HG03460 (cell line): ENCODE measurements around the gene LCTL.

ENCODE experiments used
- ATAC-seq: cut with Tn5 transposase; IDR thresholded peaks from one replicate; pipeline ENCODE4 v1.9.1; 2021; ENCODE audit not compliant: unreplicated experiment

The LCTL gene

DNA sequence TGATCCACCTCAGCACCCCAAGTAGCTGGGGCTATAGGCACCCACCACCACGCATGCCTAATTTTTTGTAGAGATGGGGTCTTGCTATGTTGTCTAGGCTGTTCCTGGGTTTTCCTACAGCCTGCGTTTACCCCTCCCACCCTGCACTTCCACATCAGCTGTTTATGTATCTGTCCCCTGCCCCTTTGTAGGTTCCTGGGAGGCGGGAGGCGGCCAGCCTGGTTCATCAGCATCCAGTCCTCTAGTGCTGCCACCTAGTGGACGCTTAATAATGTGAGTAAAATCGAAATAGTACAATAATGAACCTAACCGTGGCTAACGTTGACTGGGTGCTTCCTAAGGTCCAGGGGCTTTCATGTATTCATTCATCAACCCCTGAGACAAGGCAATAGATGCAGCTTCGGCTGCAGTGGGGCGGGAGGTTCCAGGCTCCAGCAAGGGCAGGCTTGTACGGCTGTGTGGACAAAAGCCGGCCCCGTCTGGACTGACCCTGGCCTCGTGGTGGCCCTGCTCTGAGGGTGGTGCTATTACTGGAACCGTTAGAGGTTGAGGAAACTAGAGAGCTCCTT lies 1.2 kb upstream of the LCTL start:
- ATAC-seq: no peak

DNA sequence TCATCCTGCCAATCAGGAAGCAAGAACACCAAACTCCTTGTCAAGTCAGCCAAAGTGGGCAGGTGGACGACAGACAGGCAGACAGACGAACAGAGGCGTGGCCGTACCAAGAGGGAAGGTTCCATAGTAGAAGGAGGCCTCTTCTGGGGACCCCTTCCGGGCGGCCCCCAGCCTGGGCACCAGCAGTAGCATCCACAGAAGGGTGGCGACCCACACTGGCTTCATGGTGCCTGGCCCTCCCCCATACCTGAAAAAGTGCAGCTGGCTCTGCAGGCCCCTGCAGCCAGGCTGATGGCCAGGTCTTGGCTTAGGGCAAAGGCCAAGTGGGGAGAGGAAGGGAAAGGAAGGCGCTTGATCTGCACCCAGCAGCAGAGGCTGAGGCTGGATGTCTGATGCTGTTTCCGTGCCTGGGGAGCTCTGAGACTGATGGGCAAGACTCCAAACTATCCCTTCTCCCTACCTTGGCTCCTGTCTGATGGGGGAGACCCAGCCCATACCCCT lies 607 bp downstream of the LCTL start:
- no peak for ATAC-seq

DNA sequence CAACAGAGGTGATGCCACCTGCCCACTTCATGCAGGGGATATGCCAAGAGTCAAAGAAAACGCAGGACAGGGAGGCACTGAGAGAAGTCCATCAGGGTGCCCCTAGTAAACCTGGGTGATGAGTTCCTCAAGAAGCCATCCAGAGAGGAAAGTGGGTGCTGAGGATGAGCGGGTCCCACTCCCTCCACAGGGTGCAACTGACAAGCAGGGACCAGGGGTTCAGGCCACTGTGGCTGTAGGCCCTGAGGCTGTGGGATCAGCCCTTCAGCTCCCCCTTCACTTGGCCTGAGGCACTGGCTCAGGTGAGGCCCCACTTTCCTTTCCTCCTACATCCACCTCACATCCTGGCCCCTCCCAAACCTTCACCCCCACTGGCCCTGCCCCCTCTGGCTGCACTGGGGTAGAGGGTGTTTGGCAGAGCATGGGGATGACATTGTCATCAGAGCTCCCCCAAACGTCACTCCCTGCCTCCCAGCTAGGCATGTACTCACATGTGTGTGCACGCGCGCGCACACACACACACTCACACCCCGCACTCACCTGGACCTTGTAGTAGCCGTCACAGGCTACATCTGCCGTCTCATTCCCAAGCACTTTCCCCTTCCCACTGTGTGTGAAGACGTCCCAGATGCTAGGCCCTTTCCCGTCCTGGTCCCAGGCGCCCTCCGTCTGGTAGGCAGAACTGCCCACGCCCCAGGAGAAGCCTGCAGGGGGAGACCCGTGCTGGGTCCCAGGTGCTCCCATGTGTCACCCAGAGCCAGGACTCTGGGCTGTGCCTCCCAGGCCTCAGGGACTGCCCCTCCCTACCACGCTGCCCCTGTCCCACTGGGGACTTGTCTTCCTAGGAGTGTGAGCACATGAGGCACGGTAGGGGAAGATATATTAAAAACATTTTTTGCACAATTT lies 1.4 kb downstream of the LCTL start:
- no peak for ATAC-seq

DNA sequence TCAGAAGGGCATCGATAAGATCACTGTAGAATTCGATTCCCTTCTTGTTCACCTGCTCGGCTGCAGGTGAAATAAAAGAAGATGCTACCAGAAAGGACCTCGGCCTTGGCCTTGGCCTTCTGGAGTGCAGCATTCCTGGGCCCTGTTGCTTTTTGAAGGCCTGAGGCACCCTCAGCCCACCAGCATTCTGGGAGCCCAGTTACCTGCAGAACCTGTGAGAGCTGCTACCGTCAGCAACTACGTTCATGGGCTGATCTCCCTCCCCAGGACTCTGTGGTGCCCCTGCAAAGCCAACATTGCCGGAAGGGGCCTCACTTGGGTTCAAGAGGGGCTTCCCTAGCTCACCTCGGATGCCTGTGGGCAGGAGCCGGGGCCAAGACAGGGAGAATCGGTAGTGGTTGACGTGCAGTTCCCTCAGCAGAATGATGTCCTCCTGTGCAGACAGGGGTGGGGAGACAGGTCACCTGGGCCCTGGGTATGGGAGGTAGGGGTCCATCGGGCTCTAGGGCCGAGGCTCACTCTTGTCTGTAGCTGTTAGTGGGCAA lies 2.2 kb downstream of the LCTL start:
- ATAC-seq: no peak

DNA sequence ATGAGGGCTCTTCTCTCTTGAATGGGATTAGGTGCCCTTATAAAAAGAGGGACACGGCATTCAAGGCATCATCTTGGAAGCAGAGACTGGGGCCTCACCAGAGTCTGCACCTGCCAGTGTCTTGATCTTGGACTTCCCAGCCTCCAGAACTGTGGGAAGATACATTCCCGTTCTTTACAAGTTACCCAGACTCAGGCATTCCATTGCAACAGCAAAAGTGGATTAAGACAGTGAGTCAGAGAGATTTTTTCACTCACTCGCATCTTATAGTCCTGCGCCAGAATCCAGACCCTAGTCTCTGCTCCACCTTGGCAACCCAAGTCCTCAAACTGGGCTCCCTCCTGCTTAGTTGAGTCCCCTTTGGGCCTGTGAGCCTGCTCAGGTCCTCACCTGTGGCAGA lies 2.7 kb downstream of the LCTL start:
- no peak for ATAC-seq

DNA sequence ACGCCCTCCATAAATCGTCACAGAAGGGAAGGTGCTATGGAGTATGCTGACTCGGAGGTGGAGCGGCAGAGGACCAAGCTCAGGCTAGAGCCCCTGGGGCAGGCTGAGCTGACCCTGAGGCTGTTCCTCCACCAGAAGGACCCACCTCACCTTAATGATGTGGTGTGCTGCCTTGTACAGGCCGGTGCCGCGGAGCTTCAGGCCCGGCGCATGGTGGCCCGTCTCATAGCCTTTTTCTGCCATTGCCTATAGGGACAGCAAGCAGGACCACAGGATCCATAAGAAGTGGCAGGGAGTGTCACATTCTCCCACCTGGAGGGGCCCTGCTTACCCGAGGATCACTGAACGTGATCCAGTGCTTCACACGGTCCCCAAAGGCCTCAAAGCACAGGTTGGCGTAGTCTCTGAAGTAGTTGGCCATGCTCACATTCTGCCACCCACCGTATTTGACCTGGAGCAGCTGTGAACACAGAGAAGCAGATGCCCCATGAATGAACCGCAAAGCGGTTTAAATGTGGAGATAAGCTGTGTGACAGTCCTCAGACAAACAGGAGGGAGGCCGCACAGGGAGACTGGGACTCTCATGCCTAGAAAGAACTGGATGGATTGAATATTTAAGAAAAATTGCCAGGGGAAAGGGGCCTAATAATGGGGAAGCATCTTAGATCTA lies 4.8 kb downstream of the LCTL start:
- no peak for ATAC-seq

DNA sequence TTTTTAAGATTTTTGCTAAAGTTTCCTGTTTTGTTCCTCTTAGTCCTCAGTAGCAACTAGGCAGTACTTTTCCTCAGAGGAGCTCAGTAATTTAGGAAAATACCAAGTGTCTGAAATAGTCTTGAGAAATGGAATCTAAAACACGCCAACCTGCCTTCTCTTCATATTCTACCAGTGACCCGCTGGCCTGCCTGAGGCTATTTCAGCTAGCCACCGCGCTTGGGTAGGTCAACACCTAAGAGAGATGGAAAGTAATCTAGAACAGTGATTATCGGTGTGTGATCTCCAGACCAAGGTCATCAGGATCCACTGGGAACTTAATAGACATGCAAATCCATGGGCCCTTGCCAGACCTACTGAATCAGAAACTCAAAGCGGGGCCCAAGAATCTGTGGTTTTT lies 7.5 kb downstream of the LCTL start:
- ATAC-seq: no peak

DNA sequence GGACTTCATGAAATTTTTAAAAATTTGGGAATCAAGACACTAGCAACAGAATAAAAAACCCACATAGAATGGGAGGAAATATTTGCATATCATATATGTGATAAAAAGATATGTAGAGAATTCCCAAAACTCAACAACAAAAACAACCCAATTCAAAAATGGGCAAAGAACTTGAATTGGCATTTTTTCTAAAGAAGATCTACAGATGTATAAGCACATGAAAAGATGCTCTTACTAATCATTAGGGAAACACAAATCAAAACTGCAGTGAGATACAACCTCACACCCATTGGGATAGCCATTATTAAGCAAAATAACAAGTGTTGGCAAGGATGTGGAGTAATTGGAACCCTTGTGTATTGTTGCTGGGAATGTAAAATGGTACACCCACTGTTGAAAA lies 10.1 kb downstream of the LCTL start:
- ATAC-seq: no peak

DNA sequence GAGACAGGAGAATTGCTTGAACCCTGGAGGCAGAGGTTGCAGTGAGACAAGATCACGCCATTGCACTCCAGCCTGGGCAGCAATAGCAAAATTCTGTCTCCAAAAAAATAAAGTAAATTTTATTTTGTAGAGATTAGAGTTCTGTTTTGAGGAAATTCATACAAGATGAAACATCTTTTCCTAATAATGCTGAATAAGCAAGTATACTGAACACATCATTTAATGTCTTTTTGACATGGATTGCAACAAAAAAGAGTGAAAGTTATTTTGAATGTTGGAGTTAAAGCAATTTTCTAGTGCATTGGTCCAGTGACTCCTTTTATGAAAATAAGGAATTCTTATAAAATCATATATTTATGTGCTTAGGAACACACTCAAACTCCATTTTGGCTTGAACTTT lies 20.5 kb downstream of the LCTL start:
- ATAC-seq: no peak

DNA sequence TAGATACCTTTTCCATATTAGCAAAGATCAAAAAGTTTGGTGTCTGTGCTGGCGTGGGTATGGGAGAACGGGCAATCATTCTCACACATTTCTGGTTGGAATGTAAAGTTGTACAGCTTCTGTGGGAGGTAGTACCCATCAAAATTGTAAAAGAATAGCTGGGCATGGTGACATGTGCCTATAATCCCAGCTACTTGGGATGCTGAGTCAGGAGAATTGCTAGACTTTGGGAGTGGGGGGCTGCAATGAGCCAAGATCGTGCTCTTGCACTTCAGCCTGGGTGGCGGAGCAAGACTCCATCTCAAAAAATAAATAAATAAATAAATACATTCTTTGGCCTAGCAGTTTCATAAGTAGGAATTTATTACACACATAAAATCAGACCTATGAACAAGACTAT lies 22.9 kb downstream of the LCTL start:
- ATAC-seq: no peak

DNA sequence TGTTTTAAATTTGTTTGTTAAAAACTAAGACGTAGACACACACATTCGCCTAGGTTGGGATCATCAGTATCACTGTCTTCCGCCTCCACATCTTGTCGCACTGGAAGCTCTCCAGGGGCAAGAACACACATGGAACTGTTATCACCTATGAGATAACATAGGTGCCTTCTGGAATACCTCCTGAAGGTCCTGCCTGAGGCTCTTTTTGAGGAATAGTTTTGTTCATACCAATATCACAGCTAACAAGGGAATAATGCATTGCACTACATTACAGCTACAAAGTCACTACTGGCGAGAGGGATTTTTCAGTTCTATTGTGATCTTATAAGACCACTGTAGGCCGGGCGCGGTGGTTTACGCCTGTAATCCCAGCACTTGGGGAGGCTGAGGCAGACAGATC lies 30.7 kb downstream of the LCTL start:
- ATAC-seq: no peak

DNA sequence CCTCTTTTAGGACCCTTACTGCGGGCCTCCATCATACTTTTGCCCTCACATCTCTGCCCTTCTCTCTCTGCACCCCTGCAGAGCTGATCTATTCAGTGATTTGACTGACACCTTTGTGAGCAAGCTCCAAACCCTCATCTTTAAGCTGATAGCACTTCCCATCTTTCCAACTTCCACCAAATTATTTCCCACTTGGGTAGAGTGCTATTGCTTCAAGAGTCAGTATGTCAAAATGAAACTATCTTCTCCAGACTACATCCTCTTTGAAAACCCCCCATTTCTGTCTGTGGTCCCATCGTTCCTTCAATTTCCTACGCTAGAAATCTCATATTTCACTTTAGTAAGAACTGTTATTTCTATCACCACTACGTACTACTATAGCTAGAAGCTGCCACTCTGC lies 41.0 kb downstream of the LCTL start:
- ATAC-seq: no peak

DNA sequence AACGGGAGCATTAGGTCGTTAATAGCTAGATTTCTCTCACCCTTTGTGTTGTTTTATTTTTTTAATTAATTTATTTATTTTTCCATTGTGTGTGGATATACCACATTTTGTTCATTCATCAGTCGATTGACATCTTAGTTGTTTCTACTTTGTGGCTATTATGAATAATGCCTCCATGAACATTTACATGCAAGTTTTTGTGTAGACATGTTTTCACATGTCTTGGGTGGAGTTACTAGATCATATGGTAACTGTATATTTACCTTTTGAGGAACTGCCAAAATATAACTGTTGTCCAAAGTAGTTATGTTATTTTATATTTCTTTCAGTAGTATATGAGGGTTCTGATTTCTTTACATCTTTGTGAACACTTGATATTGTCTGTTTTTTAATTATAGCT lies 41.9 kb downstream of the LCTL start:
- ATAC-seq: no peak

DNA sequence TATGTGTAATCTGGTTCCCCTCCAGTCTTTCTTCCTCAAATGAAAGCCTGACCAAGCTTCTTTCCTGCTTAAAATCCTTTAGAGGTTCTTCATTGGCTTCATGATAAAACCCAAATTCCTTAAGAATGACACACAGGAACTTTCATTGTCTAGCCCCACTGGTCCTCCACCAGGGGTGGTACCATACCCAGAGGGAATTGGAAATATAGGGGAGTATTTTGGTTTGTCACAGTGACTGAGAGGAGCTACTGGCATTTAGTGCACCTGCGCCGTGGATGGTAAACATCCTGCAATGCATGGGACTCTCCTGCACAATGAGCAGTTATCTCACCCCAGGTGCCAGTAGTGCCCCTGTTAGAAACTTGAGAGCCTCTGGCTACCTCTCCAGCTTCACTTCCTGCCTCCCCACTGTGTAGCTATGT lies 49.9 kb downstream of the LCTL start:
- ATAC-seq: no peak

DNA sequence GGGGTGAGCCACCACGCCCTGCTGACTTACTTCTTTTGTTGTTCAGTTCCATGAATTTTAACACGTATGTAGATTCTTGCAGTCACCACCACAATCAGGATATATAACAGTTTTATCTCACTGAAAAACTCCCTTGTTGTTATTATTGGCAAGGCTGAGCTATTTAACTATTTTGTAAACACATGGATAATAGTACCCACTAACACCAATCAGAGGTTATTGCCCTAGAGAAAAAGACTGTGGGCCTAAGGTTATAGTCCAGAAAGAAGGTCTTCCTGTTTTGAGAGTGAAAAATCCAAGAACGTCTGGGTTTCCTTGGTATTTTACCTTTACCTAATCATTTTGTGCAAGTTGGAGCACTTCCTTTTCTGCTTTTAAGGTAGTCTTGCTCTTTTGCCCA lies 51.2 kb downstream of the LCTL start:
- no peak for ATAC-seq

DNA sequence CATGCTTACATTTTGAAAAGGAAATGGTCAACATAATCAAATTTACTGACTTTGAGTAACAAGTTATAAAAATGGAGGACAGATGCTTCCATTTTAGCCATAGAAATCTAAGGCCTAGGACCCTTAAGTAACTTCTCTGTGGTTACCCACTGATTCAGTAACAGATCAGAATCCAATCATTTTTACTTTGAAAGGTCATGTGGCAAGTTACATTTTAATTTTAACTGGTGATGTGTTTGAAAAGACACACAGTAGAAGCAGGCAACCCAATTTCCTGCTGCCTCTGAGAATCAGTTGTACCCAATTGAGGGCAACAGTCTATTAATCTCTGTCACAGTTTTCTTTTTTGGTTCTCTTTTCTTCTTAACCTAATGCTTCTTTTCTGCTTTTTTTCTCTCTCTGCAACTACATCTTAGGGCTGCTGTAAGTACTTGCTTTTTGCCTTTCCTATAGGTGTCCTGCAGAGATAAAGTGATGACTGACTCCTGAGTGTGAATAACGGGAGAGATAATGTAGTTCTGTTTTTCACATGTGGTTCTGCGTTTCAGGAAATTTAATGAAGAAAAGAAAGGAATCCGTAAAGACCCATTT lies 57.4 kb downstream of the LCTL start:
- no peak for ATAC-seq

DNA sequence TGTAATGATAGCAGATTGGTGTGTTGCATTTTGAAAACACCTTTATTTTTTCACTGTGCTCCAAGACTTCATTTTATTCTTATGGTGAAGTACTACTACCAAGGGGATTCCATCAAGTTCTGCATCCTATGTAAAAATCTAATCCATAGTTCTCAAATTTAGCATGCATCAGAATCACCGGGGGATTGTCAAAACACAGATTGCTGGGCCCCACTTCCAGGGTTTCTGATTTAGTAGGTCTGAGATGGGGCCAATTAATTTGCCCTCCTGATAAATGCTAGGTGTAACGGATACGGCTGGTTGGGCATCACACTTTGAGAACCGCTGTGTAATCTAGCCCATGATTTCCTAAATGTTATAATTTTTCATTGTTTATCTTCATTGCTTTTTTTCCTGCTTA lies 60.0 kb downstream of the LCTL start:
- no peak for ATAC-seq

DNA sequence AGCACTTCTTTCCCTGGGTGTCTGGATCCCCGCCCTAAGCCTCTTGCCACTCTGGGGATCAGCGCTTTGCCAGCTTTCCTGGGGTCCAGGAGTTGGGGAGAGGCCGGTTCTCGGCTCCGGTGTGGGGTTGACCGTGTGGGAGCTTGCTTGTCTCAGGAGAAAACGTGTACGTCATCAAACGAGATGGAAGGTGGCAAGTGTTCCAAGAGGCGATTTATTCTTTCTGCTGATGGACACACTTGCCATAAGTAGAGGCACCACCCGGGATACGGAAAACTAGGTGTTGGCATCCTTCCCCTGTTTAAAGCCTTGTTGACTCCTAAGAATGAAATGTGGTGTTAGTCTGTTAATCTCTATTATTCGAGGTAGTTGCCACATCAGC lies 60.4 kb downstream of the LCTL start:
- ATAC-seq: no peak

DNA sequence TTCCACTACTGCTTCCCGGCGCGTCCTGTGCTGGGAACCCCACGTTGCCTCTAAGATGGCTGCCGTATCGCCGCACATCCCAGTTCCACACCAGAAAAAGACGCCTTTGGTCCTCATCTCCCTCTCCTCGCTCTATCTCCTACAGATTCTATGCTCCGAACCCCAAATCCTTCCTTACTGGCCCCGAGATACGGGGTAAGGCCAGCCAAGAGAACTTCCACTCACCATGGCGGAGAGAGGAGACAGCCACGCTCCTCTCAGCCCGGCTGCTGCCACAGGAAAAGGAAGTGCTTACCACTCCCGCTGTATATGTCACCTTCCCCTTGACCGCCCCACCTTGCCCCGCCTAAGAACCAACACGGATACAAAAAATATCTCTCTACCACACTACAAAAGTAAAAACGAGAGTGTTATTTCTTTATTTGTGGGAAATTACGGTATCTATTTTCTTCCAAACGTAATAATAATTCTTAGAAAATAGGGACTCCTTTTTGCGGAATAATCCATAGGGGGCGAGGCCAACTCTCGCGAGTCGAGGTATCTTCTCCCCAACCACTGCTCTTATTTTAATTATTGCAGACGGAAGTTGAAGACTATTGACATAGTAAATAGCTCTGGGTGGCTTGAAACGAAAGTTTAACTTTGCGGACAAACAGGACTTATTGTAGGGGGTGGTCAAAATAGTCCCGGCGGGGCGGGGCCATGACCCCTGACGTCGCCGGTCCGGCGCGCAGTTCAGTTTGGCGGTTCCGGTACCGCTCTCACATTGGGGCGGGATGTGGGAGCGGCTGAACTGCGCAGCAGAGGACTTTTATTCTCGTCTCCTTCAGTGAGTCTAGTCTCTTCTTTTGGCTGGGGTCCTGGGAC lies 61.0 kb downstream of the LCTL start, which contains the start of the genes RPL4 and ZWILCH:
RPL4 (minus strand) TSS at position 293 of the 867 bp plus-strand sequence; CDS start at position 228, 65 bp downstream.
ZWILCH (plus strand) TSS at position 764 of the 867 bp plus-strand sequence; CDS start at position 777, 13 bp downstream.
- ATAC-seq: peak; percentile 74
